ENCODE measurements around the gene RSPH3. TPM values are rescaled to one million over a fixed set of nuclear protein-coding genes. Genes with fewer than 3 reads are reported as not detected.
A peak's percentile ranks its signal among the peaks of the same experiment; 100 is the strongest.
"Not testable (repeated sequence)": the region's sequence is repeated elsewhere in the genome, so short reads cannot be mapped to it uniquely, and the experiment has no call there.

RSPH3 gene
- total and polyA plus RNA-seq, 4 donors = 4.4 to 16.8 (median 9.7) TPM

GRCh38 chr6:159012201-159012600 is 12.2 kb upstream of the RSPH3 start:
- no peak for ATAC-seq (ENCODE audit: insufficient read depth, low FRiP score)
- Histone ChIP-seq H3K27ac (ENCODE audit: low read depth in 1 of 2, low read length in 1 of 2) (no peak overlapping the region), H3K27me3 (ENCODE audit: control insufficient read depth in 3 of 3, insufficient read depth in 3 of 3, low read length in 2 of 3) (no peaks in the 10 kb centered on the region), H3K9ac (ENCODE audit: insufficient read depth in 1 of 2, low read length in 2 of 2) (no peak overlapping the region), H3K4me1 (ENCODE audit: control insufficient read depth in 5 of 5, insufficient read depth in 5 of 5, low read length in 5 of 5) (no peaks in the 10 kb centered on the region), H3K36me3 (ENCODE audit: control insufficient read depth in 4 of 4, insufficient read depth in 4 of 4, low read length in 4 of 4) (no peaks in the 10 kb centered on the region), H3K4me3 (no peak overlapping the region), H3K9me3 (ENCODE audit: control insufficient read depth in 4 of 4, insufficient read depth in 3 of 4, low read length in 3 of 4) (no peaks in the 10 kb centered on the region)
- TF ChIP-seq, protein P1, sequence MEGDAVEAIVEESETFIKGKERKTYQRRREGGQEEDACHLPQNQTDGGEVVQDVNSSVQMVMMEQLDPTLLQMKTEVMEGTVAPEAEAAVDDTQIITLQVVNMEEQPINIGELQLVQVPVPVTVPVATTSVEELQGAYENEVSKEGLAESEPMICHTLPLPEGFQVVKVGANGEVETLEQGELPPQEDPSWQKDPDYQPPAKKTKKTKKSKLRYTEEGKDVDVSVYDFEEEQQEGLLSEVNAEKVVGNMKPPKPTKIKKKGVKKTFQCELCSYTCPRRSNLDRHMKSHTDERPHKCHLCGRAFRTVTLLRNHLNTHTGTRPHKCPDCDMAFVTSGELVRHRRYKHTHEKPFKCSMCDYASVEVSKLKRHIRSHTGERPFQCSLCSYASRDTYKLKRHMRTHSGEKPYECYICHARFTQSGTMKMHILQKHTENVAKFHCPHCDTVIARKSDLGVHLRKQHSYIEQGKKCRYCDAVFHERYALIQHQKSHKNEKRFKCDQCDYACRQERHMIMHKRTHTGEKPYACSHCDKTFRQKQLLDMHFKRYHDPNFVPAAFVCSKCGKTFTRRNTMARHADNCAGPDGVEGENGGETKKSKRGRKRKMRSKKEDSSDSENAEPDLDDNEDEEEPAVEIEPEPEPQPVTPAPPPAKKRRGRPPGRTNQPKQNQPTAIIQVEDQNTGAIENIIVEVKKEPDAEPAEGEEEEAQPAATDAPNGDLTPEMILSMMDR (IDR thresholded peaks at IDR 0.05; ENCODE audit: control extremely low read depth, extremely low read depth) = no peak
- DNase-seq = no peak
- WGBS, 2 donors = 85 to 88% methylated on average over 4 of the region's 4 CpGs

GRCh38 chr6:159010037-159010612 is 10.1 kb upstream of the RSPH3 start:
- WGBS, 2 donors = 42 to 66% methylated on average over 7 of the region's 7 CpGs
- ATAC-seq (ENCODE audit: insufficient read depth, low FRiP score); H3K4me3 ChIP-seq: not testable (repeated sequence)

GRCh38 chr6:159008656-159009288 is 8.8 kb upstream of the RSPH3 start:
- no peak overlapping the region for H3K4me3 ChIP-seq
- ATAC-seq (ENCODE audit: insufficient read depth, low FRiP score) (no peak), DNase-seq (peak in 2 of 3 donors; percentile 49 to 60)
- no peak overlapping the region for H3K27ac ChIP-seq (ENCODE audit: low read depth in 1 of 2, low read length in 1 of 2)
- 68 to 72% methylated on average over 10 of the region's 10 CpGs for WGBS, 2 donors
- H3K4me1 ChIP-seq (ENCODE audit: control insufficient read depth in 5 of 5, insufficient read depth in 5 of 5, low read length in 5 of 5) = no peaks in the 10 kb centered on the region
- no peaks in the 10 kb centered on the region for H3K9me3 ChIP-seq (ENCODE audit: control insufficient read depth in 4 of 4, insufficient read depth in 3 of 4, low read length in 3 of 4)
- H3K36me3 ChIP-seq (ENCODE audit: control insufficient read depth in 4 of 4, insufficient read depth in 4 of 4, low read length in 4 of 4) = no peaks in the 10 kb centered on the region
- TF ChIP-seq, protein P1 (IDR thresholded peaks at IDR 0.05; ENCODE audit: control extremely low read depth, extremely low read depth) = peak; percentile 22
- H3K27me3 ChIP-seq (ENCODE audit: control insufficient read depth in 3 of 3, insufficient read depth in 3 of 3, low read length in 2 of 3) = no peaks in the 10 kb centered on the region
- H3K9ac ChIP-seq (ENCODE audit: insufficient read depth in 1 of 2, low read length in 2 of 2) = no peak overlapping the region

More at GRCh38 chr6:159010037-159010612, 10.1 kb upstream of the RSPH3 start:
- H3K27ac ChIP-seq (ENCODE audit: low read depth in 1 of 2, low read length in 1 of 2); DNase-seq; H3K9me3 ChIP-seq (ENCODE audit: control insufficient read depth in 4 of 4, insufficient read depth in 3 of 4, low read length in 3 of 4); H3K9ac ChIP-seq (ENCODE audit: insufficient read depth in 1 of 2, low read length in 2 of 2); H3K27me3 ChIP-seq (ENCODE audit: control insufficient read depth in 3 of 3, insufficient read depth in 3 of 3, low read length in 2 of 3); H3K36me3 ChIP-seq (ENCODE audit: control insufficient read depth in 4 of 4, insufficient read depth in 4 of 4, low read length in 4 of 4); H3K4me1 ChIP-seq (ENCODE audit: control insufficient read depth in 5 of 5, insufficient read depth in 5 of 5, low read length in 5 of 5): not testable (repeated sequence)

DNA sequence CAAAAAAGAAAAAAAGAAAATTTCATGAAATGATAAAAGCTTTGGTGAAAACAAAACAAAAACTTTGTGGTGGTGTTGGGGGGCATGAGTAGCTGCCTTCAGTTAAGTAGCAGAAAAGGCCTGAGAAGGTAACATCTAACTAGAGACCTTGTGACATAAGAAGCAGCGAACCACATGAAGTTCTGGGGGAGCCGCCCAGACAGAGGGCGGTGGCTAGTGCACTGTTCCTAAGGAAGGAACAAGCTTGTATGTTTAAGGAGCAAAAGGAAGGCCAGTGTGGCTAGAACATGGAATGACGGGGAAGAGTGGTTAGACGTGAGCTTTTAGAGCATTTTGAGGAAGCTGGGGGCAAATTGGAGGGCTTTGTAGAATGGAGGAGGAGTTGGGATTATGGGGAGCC is 7.5 kb upstream of the RSPH3 start:
- Histone ChIP-seq H3K4me1 (ENCODE audit: control insufficient read depth in 5 of 5, insufficient read depth in 5 of 5, low read length in 5 of 5) (no peaks in the 10 kb centered on the region), H3K9ac (ENCODE audit: insufficient read depth in 1 of 2, low read length in 2 of 2) (no peak overlapping the region), H3K36me3 (ENCODE audit: control insufficient read depth in 4 of 4, insufficient read depth in 4 of 4, low read length in 4 of 4) (no peaks in the 10 kb centered on the region), H3K9me3 (ENCODE audit: control insufficient read depth in 4 of 4, insufficient read depth in 3 of 4, low read length in 3 of 4) (no peaks in the 10 kb centered on the region), H3K27me3 (ENCODE audit: control insufficient read depth in 3 of 3, insufficient read depth in 3 of 3, low read length in 2 of 3) (no peaks in the 10 kb centered on the region), H3K27ac (ENCODE audit: low read depth in 1 of 2, low read length in 1 of 2) (no peak overlapping the region), H3K4me3 (no peak overlapping the region)
- TF ChIP-seq, protein P1 (IDR thresholded peaks at IDR 0.05; ENCODE audit: control extremely low read depth, extremely low read depth) = no peak
- WGBS, 2 donors = 75 to 81% methylated on average over 5 of the region's 5 CpGs
- no peak for ATAC-seq (ENCODE audit: insufficient read depth, low FRiP score)
- no peak for DNase-seq
